SKM-1 treated with dmso at 0.1 percent for 144 hours (cell line): ENCODE data around the gene ATXN7L1.

Source experiments
- DNase-seq: peaks from one replicate; lab custom pipeline; 2025; ENCODE audit not compliant: unreplicated experiment; lab: John Stamatoyannopoulos, UW

The ATXN7L1 gene

DNA sequence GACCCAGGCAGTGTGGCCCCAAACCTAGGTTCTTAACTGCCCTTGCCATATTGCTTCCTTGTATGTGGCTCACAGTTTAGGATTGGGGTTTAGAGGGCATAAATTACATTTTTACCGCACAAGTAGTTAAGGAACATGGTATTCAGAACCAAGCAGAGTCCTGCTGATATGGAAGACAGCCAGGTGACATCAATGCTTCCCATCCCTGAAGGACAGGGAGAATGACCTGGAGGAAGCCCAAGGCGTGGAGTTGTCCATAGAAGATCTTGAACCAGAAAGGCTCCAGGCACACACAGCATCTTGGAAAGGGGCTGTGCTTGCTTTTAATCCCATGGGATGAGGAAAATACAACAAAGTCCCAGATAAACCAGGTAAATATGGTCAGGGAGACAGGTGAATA is 48.3 kb downstream of the ATXN7L1 start:
- DNase-seq: no peak

DNA sequence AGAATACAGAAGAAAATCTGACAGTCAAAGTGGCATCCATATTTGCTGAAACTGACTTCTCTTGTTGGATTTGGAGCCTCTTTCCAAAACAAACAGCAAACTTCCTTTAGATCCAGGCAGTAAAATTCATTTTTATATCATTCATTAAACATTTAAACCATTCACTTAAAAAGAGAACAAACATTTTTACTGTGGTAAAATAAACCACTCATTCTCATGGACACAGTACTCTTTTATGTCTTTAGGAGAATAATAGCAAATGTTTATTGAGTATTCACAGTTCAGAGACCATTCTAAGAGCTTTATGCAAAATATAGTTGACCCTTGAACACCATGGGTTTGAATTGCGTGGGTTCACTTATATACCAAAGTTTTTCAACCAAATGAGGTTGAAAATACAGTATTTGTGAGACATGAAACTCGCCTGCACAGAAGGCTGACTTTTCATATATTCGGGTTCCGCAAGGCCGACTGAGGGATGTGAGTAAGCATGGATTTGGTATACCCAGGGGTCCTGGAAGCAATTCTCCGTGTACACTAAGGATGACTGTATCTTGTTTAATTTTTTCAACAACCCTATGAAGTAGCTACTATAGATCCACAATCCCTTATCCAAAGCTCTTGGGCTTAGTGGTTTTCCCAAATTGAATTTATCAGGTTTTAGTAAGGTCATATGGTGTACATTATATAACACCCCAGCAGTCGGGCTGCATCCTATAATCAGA is 49.1 kb downstream of the ATXN7L1 start:
- DNase-seq: no peak

DNA sequence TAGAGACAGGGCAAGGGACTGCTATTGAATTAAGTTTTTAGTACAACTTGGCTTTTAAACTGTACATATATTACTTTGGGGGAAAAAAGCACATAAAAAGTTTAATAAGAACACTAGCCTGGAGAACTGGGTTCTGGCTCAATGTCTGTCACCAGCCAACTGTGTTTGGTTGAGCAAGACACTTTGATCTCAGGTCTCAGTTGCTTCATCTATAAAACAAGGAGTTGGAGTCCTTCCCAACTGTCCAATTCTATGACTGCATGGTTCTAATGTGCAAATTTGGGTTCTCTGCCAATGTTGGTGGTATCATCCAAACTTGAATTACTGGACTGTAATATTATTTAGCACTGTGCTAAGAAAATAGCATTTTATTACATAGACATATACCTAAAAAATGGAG is 50.3 kb downstream of the ATXN7L1 start:
- DNase-seq: no peak

DNA sequence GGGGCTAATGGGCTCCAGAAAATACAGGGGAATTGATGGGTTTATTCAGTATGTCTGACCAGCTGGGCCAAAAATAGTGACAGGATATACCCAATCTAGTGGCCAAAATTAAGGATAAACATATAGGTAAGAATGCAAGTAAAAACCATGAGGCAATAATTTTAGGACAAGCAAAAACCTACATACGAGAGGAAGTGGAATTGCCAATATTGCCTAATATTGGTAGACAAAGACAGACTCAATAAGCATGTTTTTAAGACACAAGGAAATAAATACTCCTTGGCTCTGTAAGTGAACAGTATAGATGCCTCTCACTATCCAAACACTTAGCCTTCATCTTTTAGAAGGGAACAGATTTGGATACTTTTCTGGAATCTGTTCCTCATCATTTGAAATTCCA is 51.0 kb downstream of the ATXN7L1 start:
- no peak for DNase-seq

DNA sequence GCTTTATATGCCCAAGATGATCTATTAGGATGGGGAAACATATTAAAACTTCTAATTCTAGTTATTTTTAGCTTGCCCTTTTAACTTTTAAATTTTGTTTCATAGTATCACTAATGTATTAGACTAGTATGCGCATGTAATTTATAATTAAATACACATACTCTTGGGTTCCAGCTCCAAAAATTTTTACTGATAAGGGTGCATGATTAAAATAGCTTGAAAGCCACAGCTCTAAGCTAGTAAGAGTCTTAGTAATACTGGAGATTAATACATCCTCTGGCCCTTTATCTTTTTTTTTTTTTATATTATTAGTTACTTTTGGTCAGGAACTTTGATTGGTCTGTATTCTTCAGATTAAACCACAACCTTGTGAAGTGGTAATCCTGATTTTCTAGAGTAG is 53.6 kb downstream of the ATXN7L1 start:
- no peak for DNase-seq

DNA sequence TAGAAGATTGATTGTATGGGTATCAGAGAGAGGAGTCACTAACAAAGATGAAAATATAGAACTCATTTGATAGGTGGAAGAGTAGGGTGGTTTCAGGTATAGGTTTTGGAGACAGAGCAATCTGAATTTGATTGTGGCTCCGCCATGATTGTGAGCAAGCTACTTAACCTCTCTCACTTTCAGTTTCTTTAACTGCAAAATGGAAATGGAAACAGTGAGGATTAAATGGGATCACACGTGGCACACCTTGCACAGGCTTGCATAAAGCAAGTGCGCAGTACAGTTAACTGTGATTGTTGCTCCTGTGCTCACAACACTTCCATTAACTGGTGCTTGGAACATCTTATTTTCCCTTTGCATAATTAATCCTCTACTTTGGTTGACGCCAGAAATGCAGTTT is 54.9 kb downstream of the ATXN7L1 start:
- DNase-seq: no peak

DNA sequence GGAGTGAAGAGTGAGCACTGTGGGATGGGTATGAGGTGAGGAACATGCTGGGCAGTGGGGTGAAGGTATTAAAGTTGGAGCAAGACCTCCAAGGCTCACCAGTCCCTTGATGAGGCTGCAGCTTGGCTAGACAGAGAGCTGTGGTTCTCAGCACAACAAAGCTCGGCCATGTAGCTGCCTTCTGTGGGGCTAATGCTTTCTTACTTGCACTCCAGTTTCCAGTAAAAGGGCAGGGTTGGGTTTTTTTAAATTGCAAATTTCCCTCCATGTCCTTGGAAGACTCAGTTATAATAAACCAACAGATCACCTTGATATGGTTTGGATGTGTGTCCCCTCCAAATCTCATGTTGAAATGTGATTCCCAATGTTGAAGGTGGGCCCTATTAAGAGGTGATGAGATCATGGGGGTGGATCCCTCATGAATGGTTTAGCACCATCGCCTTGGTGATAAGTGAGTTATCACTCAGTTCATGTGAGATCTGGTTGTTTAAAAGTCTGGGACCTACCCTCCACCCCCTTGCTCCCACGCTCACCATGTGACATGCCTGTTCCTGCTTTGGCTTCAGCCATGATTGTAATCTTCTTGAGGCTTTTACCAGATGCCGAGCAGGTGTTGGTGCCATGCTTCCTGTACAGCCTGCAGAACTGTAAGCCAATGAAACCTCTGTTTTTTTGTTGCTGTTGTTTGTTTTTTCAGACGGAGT is 55.9 kb downstream of the ATXN7L1 start:
- no peak for DNase-seq

DNA sequence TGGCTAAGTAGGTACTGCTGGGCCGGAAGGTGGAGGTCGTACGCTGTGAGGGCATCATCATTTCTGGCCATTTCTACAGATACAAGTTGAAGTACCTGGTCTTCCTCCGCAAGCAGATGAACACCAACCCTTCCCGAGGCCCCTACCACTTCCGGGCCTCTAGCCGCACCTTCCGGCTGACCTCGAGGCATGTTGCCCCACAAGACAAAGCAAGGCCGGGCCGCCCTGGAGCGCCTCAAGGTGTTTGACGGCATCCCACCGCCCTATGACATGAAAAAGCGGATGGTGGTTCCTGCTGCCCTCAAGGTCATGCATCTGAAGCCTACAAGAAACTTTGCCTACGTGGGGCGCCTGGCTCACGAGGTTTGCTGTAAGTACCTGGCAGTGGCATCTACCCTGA is 56.8 kb downstream of the ATXN7L1 start:
- DNase-seq: no peak

DNA sequence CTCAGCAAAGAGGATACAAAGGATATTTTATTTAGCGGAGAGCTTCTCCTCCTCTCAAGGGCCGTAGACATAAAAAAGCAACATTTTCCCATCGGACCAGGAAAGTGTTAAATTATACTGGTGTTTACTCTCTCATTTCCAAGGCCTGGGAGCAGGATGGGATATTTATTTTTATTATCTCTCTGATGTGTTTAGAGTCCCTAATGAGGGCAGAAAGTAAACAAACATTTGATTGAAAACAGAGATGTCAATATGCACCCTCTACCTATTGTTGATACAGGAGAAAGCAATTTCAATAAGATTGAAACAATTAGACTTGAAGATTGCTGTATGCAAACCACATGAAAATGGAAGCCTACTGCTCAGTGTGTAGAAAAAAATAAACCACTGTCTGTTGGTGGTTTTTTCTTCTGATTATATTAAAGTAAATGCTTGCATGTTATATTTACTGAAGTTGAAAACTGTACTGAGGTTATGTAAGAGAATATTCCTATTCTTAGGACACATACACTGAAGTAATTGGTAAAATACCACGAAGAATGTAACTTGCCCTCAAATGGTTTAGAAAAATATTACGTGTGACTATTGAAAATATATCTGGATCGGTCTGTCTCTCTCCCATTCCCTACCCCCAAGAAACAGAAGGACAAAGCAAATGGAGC is 59.3 kb downstream of the ATXN7L1 start:
- DNase-seq: no peak

DNA sequence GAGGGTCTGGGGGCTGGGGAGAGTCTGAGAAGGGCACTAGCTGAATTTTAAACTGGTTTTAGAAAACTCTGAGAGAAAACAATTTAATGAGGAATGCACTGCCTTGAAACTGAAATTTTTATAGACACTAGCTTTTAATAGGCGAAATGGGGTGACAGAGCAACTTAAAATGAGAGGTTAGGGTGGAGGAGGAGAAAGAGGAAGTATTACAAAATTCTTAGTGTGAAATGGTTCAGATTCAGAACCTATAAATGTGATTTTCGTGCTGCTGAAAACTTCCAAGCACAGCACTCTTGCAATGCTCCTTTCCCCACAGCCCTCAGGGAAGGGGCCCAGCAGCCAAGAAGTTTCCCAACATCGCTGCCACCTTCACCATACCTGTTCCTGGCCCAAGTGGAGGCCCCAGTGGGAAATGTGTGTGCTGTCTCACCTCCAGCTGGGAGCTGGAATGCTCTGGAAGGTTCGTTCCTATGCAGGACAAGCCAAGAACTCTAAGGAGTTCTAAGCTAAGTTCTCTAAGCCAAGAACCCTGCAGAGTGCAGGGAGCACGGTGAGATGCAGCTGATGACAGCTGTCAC is 60.0 kb downstream of the ATXN7L1 start:
- DNase-seq: peak; percentile 4

DNA sequence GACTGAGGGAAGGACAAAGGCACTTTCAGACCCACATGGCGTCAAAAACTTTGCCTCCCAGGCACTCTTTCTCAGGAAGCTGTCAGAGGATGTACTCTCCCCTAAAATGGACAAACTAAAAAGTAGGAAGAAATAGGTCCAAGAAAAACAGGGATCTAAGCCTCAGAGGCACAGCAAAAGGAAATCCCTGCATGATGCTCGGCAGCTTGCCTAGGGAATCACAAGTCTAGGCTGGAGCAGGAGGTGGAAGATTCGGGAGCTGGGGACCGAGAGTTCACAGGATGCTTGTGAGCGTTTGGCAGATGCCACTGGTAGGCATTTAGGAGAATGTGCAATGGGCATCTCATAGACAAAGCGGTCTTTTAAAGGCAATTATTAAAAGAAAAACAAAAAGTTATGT is 60.8 kb downstream of the ATXN7L1 start:
- no peak for DNase-seq

DNA sequence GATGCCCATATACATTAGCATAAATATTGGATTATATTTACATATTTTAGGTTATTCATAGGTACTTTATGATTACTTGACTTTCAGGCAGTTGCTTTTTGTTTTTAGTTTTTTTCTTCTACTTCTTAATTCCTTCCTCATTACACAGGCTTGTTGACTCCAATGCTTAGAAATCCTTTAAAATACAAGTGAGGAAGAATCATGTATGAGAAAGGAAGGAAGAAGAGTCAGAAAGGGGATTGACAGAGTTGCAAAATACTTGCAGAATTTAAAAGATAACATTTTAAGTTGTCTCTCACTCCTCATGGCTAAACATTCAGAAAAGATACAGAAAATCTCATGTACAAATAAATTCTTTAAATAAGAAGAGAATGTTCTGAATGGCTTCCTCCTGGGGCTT is 61.9 kb downstream of the ATXN7L1 start:
- DNase-seq: no peak

DNA sequence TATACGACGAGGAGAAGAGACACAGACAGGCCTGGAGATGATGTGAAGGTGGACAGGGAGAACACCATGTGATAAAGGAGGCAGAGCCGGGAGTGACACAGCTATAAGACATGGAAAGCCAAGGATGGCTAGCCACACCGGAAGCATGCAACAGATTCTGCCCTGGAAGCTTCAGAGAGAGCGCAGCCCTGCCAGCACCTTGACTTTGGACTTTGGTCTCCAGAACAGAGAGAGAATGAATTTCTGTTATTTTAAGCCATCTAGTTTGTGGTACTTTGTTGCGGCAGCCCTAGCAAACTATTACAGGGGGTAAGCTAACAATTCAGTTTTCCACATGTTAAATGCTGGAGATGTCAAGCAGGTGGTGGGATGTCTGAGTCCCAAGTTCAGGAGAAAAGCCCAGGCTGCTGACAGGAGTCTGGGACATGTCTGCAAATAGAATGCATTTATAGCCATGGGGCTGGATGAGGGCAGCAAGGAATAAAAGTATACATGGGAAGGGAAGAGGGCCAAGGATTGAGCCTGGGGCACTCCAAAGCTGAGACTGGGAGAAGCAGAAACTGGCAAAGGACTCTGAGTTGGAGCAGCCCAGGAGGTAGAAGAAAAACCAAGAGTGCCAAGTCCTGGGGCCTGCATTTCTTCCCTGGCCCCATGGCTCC is 65.1 kb downstream of the ATXN7L1 start:
- DNase-seq: no peak

DNA sequence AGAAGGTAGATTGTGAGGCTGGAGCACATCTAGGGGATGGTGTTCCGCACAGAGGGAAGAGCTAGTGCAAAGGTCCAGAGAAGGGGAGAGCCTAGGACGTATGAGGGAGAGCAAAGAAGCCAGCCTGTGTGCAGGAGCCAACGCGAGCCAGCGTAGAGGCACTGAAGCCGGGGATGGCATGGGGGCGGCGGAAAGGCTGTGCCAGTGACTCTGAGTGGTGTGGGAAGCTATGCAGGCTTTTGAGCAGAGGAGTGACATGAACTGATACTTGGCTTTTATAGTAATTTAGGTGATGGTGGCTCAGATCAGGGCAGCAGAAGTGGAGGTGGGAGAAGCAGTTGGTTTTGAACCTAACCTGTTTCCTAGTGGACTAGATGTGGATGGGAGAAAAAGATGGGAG is 65.8 kb downstream of the ATXN7L1 start:
- DNase-seq: no peak

DNA sequence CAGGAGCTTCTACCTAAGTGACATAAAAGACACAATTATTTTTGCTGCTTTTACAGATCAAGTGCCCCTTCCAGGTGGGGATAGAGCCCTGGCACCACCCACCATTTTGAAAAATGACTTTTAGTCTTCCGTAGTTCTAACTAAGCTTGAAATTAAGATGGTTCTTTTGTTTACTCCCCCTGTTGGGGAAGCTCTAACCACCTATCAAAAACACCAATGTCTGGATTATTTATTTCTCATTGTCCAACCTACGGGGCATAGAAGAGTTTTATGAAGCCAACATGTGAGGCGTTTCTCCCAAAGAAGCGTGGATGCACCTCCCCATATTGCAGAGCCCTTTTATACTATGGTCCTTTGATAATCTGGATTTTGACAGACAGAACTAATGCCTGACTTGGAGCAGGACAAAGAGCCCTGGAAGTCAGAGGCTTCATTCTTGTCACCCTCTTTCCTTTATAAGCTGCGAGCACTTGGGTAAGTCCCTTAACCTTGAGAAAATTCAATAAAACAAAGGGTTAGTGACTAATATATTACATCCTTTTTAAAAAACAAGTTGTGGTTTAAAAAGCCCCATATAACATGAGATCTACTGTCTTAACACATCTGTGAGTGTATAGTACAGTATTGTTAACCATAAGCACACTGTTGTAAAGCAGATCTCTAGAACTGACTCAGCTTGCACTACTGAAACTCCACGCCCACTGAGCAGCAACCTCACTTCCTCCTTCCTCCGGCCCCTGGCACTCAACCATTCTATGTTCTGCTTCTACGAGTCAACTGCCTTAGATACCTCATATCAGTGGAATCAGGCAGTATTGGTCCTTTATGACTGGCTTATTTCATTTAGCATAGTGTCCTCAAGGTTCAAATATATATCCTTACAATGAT is 67.5 kb downstream of the ATXN7L1 start:
- DNase-seq: peak; percentile 85

DNA sequence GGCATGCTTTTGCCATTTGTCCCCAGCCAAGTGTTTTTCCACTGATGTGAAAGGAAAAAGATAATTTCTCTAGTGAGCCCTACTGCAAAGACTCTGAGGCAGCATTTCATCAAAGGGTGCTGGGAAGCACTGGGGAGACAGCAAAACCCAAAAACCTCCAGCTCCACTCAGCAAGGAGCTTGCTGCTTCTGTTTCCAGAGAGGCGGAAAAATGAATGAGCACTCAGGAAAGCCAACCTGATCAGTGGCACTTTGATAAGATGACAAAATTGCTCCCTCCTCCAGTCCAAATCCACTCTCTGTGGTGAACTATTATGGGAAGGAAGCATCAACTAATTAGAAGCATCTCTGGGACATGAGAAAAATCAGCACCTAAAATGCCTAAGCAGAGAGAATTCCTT is 68.2 kb downstream of the ATXN7L1 start:
- DNase-seq: no peak

DNA sequence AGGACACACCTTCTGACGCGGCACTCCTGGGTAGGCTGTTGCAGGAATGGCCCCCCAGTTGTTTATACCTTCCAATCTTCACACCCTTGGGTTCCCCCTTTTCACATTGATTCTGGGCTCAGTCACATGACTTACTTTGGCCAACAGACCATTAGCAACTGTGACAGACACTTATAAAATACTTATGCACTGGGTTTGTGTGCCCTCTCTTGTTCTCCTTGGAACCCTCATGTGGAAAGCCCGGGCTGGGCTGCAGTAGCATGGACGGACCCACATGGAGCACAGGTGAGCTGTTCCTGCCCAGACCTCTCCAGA is 69.0 kb downstream of the ATXN7L1 start:
- DNase-seq: no peak

DNA sequence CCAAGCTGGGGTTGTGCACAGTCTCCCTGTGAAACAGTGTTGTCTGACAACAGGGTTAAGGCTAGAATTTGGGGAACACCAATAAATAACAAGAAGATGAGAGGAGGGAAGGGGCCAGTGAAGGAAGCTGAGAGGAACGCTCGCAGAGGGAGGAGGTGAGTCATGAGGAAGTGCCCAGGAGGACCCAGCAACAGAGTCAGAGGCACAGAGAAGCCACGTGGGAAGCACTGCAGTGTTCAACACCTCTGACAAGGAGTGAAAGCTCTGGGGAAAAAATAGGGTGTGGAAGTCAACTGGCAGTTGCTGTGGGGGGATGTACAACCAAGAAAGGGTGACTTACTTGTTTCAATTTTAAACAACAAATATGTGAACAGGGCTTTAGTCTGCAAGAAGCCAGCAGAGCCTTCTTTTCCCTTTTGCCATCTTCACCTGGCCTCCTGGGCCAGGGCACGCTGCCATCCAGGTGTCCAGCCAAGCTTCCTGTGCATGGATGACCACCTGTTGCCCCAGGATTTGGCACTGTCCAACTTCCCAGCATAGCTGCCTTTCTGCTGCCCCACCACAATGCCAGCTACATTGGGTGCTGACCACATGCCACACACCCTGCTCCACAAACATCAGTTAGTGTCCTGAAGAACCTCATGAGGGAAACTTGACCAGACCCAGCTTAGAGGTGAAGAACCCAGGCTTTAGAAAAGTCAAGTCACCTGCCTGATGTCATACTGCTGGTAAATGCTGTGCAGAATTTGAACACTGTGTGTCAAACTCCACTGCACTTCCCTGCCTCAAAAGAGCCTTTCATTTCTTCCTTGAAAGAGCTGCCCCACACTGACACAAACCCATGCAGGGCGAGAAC is 69.6 kb downstream of the ATXN7L1 start:
- peak; percentile 72 for DNase-seq

DNA sequence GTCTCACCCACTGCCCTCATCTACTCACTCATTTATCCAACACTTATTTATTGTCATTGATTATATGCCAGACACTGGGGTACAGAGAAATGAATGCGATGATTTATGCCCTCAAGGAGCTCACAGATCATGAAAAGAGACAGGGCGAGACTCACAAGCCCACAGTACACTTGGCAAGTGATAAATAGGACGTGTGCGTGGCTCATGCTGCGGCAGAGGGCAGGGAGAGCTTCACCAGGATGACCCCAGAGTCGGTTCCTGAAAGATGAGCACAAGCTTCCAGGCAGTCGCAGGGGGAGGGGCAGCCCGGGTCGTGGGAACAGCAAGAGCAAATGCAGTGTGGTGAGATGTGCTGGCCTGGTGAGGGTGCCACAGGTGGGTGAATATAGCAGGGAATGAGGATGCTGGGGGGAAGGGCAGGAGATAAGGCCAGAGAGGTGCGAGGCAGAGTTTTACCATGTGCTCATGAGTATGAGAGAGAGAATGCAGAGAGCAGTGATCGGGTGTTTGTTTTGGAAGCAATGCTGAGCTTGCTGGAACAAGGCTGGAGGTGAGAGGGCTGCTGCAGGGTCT is 70.9 kb downstream of the ATXN7L1 start:
- no peak for DNase-seq

DNA sequence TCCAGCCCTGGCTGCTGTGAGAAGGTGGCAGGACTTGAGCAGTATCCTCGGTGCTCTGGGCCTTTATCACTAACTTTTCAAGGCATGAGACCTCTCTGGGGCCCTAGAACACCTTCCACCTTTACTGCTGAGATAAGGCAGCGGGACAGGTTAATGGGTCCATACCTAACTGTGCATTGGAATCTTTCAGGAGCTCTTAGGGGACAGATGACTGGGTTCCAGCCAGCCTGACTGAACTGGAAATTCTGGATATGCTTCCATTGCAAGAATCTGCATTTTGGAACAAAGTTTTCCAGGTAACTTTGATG is 73.0 kb downstream of the ATXN7L1 start:
- no peak for DNase-seq
